Natural killer cell (primary cell): ENCODE data around the gene GALNT9. TPM values are rescaled to one million over a fixed set of nuclear protein-coding genes. Genes with fewer than 3 reads are reported as not detected.

Source experiments
- ATAC-seq, 3 donors: fragments of 150-1000 bp in 2 of 3; fragments of 200-7000 bp in 1 of 3; cut with Tn5 transposase; 1 replicate in 1 of 3; 2 replicates in 2 of 3; pipeline ENCODE4 v1.10.0; 2021; ENCODE audit warnings: mild to moderate bottlenecking in 2 of 3, moderate library complexity in 2 of 3
- DNase-seq, 2 donors: peaks; one replicate each; pipeline versions ENCODE4 v3.0.0 to v3.0.0-alpha.2; 2013 to 2021; ENCODE audit warnings: mixed read lengths in 1 of 2
- H3K27ac ChIP-seq: one replicate; pipeline ENCODE4 v1.5.1; 2013; ENCODE audit warnings: mild to moderate bottlenecking, low read length
- H3K27me3 ChIP-seq: one replicate; pipeline ENCODE4 v1.6.1; 2013; ENCODE audit warnings: low read length; ENCODE audit not compliant: control insufficient read depth, insufficient read depth
- H3K36me3 ChIP-seq: one replicate; pipeline ENCODE4 v1.6.1; 2013; ENCODE audit warnings: low read length; ENCODE audit not compliant: control insufficient read depth, insufficient read depth
- H3K4me1 ChIP-seq: one replicate; pipeline ENCODE4 v1.6.1; 2013; ENCODE audit warnings: low read length; ENCODE audit not compliant: control insufficient read depth, insufficient read depth
- H3K4me3 ChIP-seq: one replicate; pipeline ENCODE4 v1.5.1; 2013; ENCODE audit warnings: low read length
- H3K9me3 ChIP-seq: one replicate; pipeline ENCODE4 v1.6.1; 2013; ENCODE audit warnings: low read length; ENCODE audit not compliant: control insufficient read depth, insufficient read depth
- H3K27ac Mint-ChIP-seq, 2 donors: one replicate each; pipeline ENCODE4 v1.8.0; 2022; ENCODE audit warnings: mild to moderate bottlenecking in 2 of 2, mixed read lengths in 2 of 2, moderate library complexity in 1 of 2
- H3K27me3 Mint-ChIP-seq, 2 donors: one replicate each; pipeline ENCODE4 v1.8.0; 2022; ENCODE audit warnings: low read depth in 2 of 2, mixed read lengths in 2 of 2
- H3K36me3 Mint-ChIP-seq: one replicate; pipeline ENCODE4 v1.8.0; 2022; ENCODE audit warnings: mixed read lengths
- H3K4me1 Mint-ChIP-seq, 2 donors: one replicate each; pipeline ENCODE4 v1.8.0; 2022; ENCODE audit warnings: mixed read lengths in 2 of 2
- H3K4me3 Mint-ChIP-seq: one replicate; pipeline ENCODE4 v1.8.0; 2022; ENCODE audit warnings: mild to moderate bottlenecking, moderate library complexity, mixed read lengths
- H3K9me3 Mint-ChIP-seq, 2 donors: one replicate each; pipeline ENCODE4 v1.8.0; 2022; ENCODE audit warnings: mixed read lengths in 2 of 2
- CTCF ChIP-seq: fragments of 200-600 bp; IDR thresholded peaks from one replicate; pipeline ENCODE4 v1.8.0; 2022; ENCODE audit warnings: antibody characterized with exemption
- WGBS: methylation state at CpG from one replicate; pipeline ENCODE4 v1.1.7; 2013; ENCODE audit warnings: missing lambda C conversion rate; ENCODE audit not compliant: insufficient coverage; 5-methylcytosine and 5-hydroxymethylcytosine counted together
- intact Hi-C: fragments of 100-400 bp; cut with micrococcal nuclease; formaldehyde crosslinking; loops from one replicate; pipeline ENCODE4 v1.14.2; 2022
- total RNA-seq, 4 donors: library from RNA; stranded (reverse); fragments of 120-200 nt in 1 of 4; gene quantifications; one replicate each; pipeline versions ENCODE4 v1.2.3 to v1.2.4, GENCODE V29; 2013 to 2022

The GALNT9 gene
- total RNA-seq, 3 donors from 2014 or later (not counting 1 experiment from before 2014, with no cell fraction given) = not detected

- no peak for DNase-seq
- no peak overlapping the region for H3K4me3 Mint-ChIP-seq
- H3K9me3 ChIP-seq = no peaks in the 10 kb centered on the region
- H3K36me3 ChIP-seq = no peaks in the 10 kb centered on the region
- no peaks in the 10 kb centered on the region for H3K9me3 Mint-ChIP-seq
- H3K4me1 Mint-ChIP-seq = no peaks in the 10 kb centered on the region
- no peak overlapping the region for H3K27ac ChIP-seq
- no peaks in the 10 kb centered on the region for H3K27me3 Mint-ChIP-seq
- intact Hi-C loops = no loop called here
- H3K27me3 ChIP-seq = no peaks in the 10 kb centered on the region
- H3K4me3 ChIP-seq = no peak overlapping the region
- H3K4me1 ChIP-seq = no peaks in the 10 kb centered on the region
- H3K27ac Mint-ChIP-seq = no peak overlapping the region
- 87% methylated on average over 10 of the region's 10 CpGs for WGBS
- TF ChIP-seq CTCF = no peak
- no peak for ATAC-seq
- H3K36me3 Mint-ChIP-seq = no peaks in the 10 kb centered on the region
Observed at GRCh38 chr12:132318135-132318534, 11.3 kb downstream of the GALNT9 start.

GRCh38 chr12:132317233-132317938, 12.0 kb downstream of the GALNT9 start:
- Histone ChIP-seq H3K27ac (no peak overlapping the region), H3K4me1 (no peaks in the 10 kb centered on the region), H3K27me3 (no peaks in the 10 kb centered on the region), H3K36me3 (no peaks in the 10 kb centered on the region), H3K9me3 (no peaks in the 10 kb centered on the region), H3K4me3 (no peak overlapping the region)
- DNase-seq (no peak), ATAC-seq (no peak)
- Mint-ChIP-seq H3K36me3 (no peaks in the 10 kb centered on the region), H3K27ac (no peak overlapping the region), H3K4me3 (no peak overlapping the region), H3K27me3 (no peaks in the 10 kb centered on the region), H3K9me3 (no peaks in the 10 kb centered on the region), H3K4me1 (no peaks in the 10 kb centered on the region)
- WGBS = 84% methylated on average over 19 of the region's 19 CpGs
- intact Hi-C loops = no loop called here
- TF ChIP-seq CTCF = no peak

- no peak overlapping the region for H3K4me3 Mint-ChIP-seq
- ATAC-seq (no peak), DNase-seq (no peak)
- no peak for TF ChIP-seq CTCF
- no peaks in the 10 kb centered on the region for H3K4me1 ChIP-seq
- intact Hi-C loops = no loop called here
- no peak overlapping the region for H3K4me3 ChIP-seq
- H3K9me3 Mint-ChIP-seq = no peaks in the 10 kb centered on the region
- H3K9me3 ChIP-seq = no peaks in the 10 kb centered on the region
- H3K36me3 ChIP-seq = no peaks in the 10 kb centered on the region
- no peaks in the 10 kb centered on the region for H3K27me3 ChIP-seq
- H3K27ac Mint-ChIP-seq = no peak overlapping the region
- H3K4me1 Mint-ChIP-seq = no peaks in the 10 kb centered on the region
- WGBS = 71% methylated on average over 17 of the region's 17 CpGs
- H3K36me3 Mint-ChIP-seq = no peaks in the 10 kb centered on the region
- H3K27ac ChIP-seq = no peak overlapping the region
- no peaks in the 10 kb centered on the region for H3K27me3 Mint-ChIP-seq
Observed at GRCh38 chr12:132316497-132317232, 12.7 kb downstream of the GALNT9 start.
